Sigmoid colon (tissue), 7 donors: ENCODE data around the gene VHLL. TPM values are rescaled to one million over a fixed set of nuclear protein-coding genes. Genes with fewer than 3 reads are reported as not detected.
"Not testable (repeated sequence)": the region's sequence is repeated elsewhere in the genome, so short reads cannot be mapped to it uniquely, and the experiment has no call there.

ENCODE experiments used
- DNase-seq: peaks from one replicate; pipeline ENCODE4 v3.0.0-alpha.2; 2019
- H3K27ac ChIP-seq, 4 donors: fragments of 200-600 bp; sonication (generic); one replicate each; pipeline ENCODE4 v1.5.1; 2016 to 2019; ENCODE audit warnings: mild to moderate bottlenecking in 1 of 4
- H3K27me3 ChIP-seq, 3 donors: fragments of 200-600 bp; sonication (generic); one replicate each; pipeline ENCODE4 v1.5.1; 2019; ENCODE audit warnings: mild to moderate bottlenecking in 1 of 3
- H3K36me3 ChIP-seq, 4 donors: fragments of 200-600 bp; sonication (generic); one replicate each; pipeline ENCODE4 v1.5.1; 2016 to 2019
- H3K4me1 ChIP-seq, 4 donors: fragments of 200-600 bp; sonication (generic); one replicate each; pipeline ENCODE4 v1.5.1; 2017 to 2019
- H3K4me3 ChIP-seq, 4 donors: fragments of 200-600 bp; sonication (generic); one replicate each; pipeline ENCODE4 v1.5.1; 2017 to 2019; ENCODE audit warnings: mild to moderate bottlenecking in 2 of 4, moderate library complexity in 1 of 4
- H3K9me3 ChIP-seq, 4 donors: fragments of 200-600 bp in 3 of 4; sonication (generic) in 3 of 4; one replicate each; pipeline versions ENCODE4 v1.5.1 to v1.6.1; 2013 to 2019
- EP300 ChIP-seq, 4 donors: sonication (generic); formaldehyde crosslinking; IDR thresholded peaks; one replicate each; pipeline ENCODE4 v1.6.1; 2017; ENCODE audit warnings: antibody characterized with exemption in 4 of 4
- POLR2A ChIP-seq, 2 donors: fragments of 450-650 bp; IDR thresholded peaks; one replicate each; pipeline ENCODE4 v1.6.1; 2016; ENCODE audit warnings: antibody characterized with exemption in 2 of 2, mild to moderate bottlenecking in 2 of 2, moderate library complexity in 2 of 2
- POLR2AphosphoS5 ChIP-seq, 4 donors: sonication (generic); formaldehyde crosslinking; IDR thresholded peaks; one replicate each; pipeline ENCODE4 v1.6.1; 2017; ENCODE audit warnings: antibody characterized with exemption in 4 of 4
- WGBS, 2 donors: extraction: QIAGEN DNeasy Blood & Tissue Kit; methylation state at CpG; one replicate each; pipeline ENCODE4 v1.1.7; 2013; 5-methylcytosine and 5-hydroxymethylcytosine counted together
- intact Hi-C: fragments of 100-400 bp; cut with DNase I; formaldehyde crosslinking; loops from one replicate; pipeline ENCODE4 v1.15.1; 2023
- polyA plus RNA-seq, 3 donors: library from polyadenylated mRNA; stranded (reverse); fragments of 200-250 nt; gene quantifications; one replicate each; pipeline ENCODE4 v1.2.3, GENCODE V29; 2013
- total RNA-seq, 4 donors: library from RNA; depleted of rRNA; stranded (reverse); fragments of >200 nt; gene quantifications; one replicate each; pipeline ENCODE4 v1.1.0, GENCODE V29; 2016
- TF ChIP-seq, protein P1 (sequence below), 4 experiments: fragments of 450-650 bp in 3 of 4; fragments of 200-600 bp in 1 of 4; IDR thresholded peaks; one replicate each; pipeline ENCODE4 v1.5.1; 2016 to 2019; ENCODE audit warnings: antibody characterized with exemption in 4 of 4, mild to moderate bottlenecking in 3 of 4, moderate library complexity in 2 of 4
- donor health status: healthy with polysubstance abuse.
- donor health status: Bipolar disorder and iron deficiency.
- donor health status: healthy.

Gene VHLL
- total and polyA plus RNA-seq, 7 donors = not detected

DNA sequence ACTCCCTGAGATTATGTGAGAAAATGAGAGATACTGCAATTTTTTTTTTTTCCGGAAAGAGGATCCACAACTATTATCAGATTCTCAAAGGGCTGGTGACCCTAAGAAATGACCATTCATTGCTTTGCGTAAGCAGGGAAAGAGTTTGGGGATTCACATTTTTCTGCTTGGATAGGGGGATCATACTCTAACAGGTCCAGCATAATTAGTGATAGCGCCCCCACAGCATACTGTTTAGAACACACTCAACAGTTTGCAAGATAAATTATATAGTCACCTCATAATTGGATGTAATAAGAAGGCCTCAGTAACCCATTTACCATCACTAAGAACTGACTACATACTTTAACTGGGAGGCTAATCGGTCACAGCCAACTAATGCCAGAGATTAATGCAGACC, 37.1 kb upstream of the VHLL start:
- intact Hi-C loops = no loop called here
- H3K27ac ChIP-seq = no peak overlapping the region
- no peak for TF ChIP-seq EP300 (IDR thresholded peaks at IDR 0.05)
- TF ChIP-seq POLR2AphosphoS5 (IDR thresholded peaks at IDR 0.05) = no peak
- TF ChIP-seq, protein P1, sequence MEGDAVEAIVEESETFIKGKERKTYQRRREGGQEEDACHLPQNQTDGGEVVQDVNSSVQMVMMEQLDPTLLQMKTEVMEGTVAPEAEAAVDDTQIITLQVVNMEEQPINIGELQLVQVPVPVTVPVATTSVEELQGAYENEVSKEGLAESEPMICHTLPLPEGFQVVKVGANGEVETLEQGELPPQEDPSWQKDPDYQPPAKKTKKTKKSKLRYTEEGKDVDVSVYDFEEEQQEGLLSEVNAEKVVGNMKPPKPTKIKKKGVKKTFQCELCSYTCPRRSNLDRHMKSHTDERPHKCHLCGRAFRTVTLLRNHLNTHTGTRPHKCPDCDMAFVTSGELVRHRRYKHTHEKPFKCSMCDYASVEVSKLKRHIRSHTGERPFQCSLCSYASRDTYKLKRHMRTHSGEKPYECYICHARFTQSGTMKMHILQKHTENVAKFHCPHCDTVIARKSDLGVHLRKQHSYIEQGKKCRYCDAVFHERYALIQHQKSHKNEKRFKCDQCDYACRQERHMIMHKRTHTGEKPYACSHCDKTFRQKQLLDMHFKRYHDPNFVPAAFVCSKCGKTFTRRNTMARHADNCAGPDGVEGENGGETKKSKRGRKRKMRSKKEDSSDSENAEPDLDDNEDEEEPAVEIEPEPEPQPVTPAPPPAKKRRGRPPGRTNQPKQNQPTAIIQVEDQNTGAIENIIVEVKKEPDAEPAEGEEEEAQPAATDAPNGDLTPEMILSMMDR (IDR thresholded peaks at IDR 0.05) = no peak
- no peak for TF ChIP-seq POLR2A (IDR thresholded peaks at IDR 0.05)
- peaks cover 7 to 44% (median 33%) of the 10 kb centered on the region in 4 donors for H3K36me3 ChIP-seq
- peaks cover 0 to 27% (median 17%) of the 10 kb centered on the region in 4 donors for H3K4me1 ChIP-seq
- WGBS, 2 donors = 83 to 89% methylated on average over 4 of the region's 4 CpGs
- no peak for DNase-seq
- H3K9me3 ChIP-seq = no peaks in the 10 kb centered on the region
- H3K27me3 ChIP-seq = no peaks in the 10 kb centered on the region
- no peak overlapping the region for H3K4me3 ChIP-seq

DNA sequence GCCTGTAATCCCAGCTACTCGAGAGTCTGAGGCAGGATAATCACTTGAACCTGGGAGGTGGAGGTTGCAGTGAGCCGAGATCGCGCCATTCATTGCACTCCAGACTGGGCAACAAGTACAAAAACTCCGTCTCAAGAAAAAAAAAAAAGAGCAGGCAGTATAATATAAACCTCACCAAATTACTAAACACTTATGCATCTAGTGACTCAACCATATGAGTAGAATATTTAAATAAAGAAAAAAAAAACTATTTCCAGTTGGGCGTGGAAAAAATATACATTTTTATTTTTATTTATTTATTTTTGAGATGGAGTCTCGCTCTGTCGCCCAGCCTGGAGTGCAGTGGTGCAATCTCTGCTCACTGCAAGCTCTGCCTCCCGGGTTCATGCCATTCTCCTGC, 24.1 kb upstream of the VHLL start:
- H3K27me3 ChIP-seq, H3K4me3 ChIP-seq, H3K27ac ChIP-seq, H3K9me3 ChIP-seq, intact Hi-C loops, H3K4me1 ChIP-seq: not testable (repeated sequence)
- peaks cover 47 to 90% (median 56%) of the 10 kb centered on the region in 4 donors for H3K36me3 ChIP-seq
- DNase-seq = peak; percentile 4
- WGBS, 2 donors = 95 to 98% methylated on average over 9 of the region's 9 CpGs

DNA sequence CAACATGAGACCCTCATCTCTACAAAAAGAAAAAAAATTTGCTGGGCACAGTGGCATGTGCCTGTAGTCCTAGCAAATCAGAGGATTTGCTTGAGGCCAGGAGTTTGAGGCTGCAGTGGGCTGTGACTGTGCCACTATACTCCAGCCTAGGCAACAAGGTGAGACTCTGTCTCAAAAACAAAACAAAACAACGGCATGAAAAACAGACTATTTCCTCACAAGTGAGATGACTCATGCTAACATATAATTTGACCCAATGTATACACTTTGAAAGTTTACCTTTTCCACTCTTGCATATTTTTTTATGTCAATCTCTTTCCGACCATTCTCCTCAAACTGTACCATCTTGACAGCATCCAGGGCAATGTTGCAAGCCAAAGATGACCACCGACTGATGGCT, 21.5 kb upstream of the VHLL start:
- DNase-seq = no peak
- H3K27me3 ChIP-seq = no peaks in the 10 kb centered on the region
- H3K9me3 ChIP-seq = no peaks in the 10 kb centered on the region
- H3K4me1 ChIP-seq = no peaks in the 10 kb centered on the region
- 75 to 85% methylated on average over 3 of the region's 3 CpGs for WGBS, 2 donors
- TF ChIP-seq POLR2A (IDR thresholded peaks at IDR 0.05) = no peak
- no peak for TF ChIP-seq EP300 (IDR thresholded peaks at IDR 0.05)
- no peak for TF ChIP-seq POLR2AphosphoS5 (IDR thresholded peaks at IDR 0.05)
- TF ChIP-seq, protein P1 (IDR thresholded peaks at IDR 0.05) = no peak
- peaks cover 65 to 100% (median 79%) of the 10 kb centered on the region in 4 donors for H3K36me3 ChIP-seq
- no peak overlapping the region for H3K4me3 ChIP-seq
- intact Hi-C loops = no loop called here
- H3K27ac ChIP-seq = no peak overlapping the region

DNA sequence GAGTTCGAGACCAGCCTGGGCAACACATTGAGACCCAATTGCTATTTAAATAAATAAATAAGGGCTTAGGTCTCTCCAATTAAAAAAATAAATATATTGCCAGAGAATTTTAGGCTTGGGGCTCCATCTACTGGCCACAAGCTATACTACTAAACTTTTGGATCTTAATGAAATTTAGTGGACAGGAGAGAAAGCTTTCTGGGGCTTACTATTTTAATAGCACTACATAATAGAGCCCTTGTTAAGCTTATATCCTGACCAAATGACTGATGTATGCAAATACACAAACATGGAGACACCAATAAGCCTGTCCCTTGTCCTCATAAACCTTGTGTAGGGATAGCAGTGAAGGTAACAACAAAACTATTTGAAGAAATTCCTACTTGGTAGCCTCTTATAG, 20.6 kb upstream of the VHLL start:
- Histone ChIP-seq H3K4me1 (no peaks in the 10 kb centered on the region), H3K27ac (no peak overlapping the region), H3K9me3 (no peaks in the 10 kb centered on the region), H3K4me3 (no peak overlapping the region), H3K27me3 (no peaks in the 10 kb centered on the region), H3K36me3 (peaks cover 67 to 100% (median 83%) of the 10 kb centered on the region in 4 donors)
- no peak for DNase-seq
- TF ChIP-seq, protein P1 (IDR thresholded peaks at IDR 0.05) = peak in 3 of 4 experiments; percentile 10 to 35 (median 17)
- TF ChIP-seq POLR2AphosphoS5 (IDR thresholded peaks at IDR 0.05) = no peak
- WGBS, 2 donors = 87 to 94% methylated on average over 1 of the region's 1 CpG
- intact Hi-C loops = no loop called here

DNA sequence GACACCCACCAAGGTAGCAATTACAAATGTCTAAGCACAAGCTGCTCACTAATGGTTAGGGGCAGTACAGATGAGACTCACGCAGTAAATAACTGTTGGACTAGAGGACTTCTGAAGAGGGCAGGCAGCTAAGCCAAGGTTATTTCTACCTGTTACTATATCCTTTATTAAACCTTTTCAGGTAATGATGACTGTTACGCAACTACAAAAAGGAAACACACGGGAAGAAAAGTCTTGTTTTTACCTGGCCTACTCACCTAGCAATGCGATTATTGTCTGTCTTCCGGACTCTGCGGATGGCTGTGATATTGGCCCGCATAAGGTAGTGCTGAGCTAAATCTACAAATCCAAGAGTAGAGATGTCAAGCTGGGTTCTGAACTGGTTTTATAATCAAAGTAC, 17.8 kb upstream of the VHLL start:
- H3K4me1 ChIP-seq = no peaks in the 10 kb centered on the region
- H3K4me3 ChIP-seq = no peak overlapping the region
- 94 to 96% methylated on average over 7 of the region's 7 CpGs for WGBS, 2 donors
- H3K9me3 ChIP-seq = no peaks in the 10 kb centered on the region
- no peaks in the 10 kb centered on the region for H3K27me3 ChIP-seq
- TF ChIP-seq, protein P1 (IDR thresholded peaks at IDR 0.05) = no peak
- TF ChIP-seq EP300 (IDR thresholded peaks at IDR 0.05) (no peak), POLR2AphosphoS5 (IDR thresholded peaks at IDR 0.05) (no peak), POLR2A (IDR thresholded peaks at IDR 0.05) (no peak)
- peak; percentile 0 for DNase-seq
- intact Hi-C loops = no loop called here
- no peak overlapping the region for H3K27ac ChIP-seq
- peaks cover 56 to 100% (median 79%) of the 10 kb centered on the region in 4 donors for H3K36me3 ChIP-seq
